HEK293T (cell line): ENCODE results near the gene ITGA1.

ENCODE experiments used
- FOXA1 ChIP-seq: fragments of 450-650 bp; IDR thresholded peaks from 2 replicates; pipeline ENCODE4 v1.6.1; 2016; ENCODE audit warnings: mild to moderate bottlenecking
- FOXK2 ChIP-seq: fragments of 450-650 bp; IDR thresholded peaks from 2 replicates; pipeline ENCODE4 v1.6.1; 2016; ENCODE audit warnings: mild to moderate bottlenecking
- L3MBTL2 ChIP-seq: fragments of 450-650 bp; conservative IDR thresholded peaks from 2 replicates; pipeline ENCODE4 v1.6.1; 2016; ENCODE audit warnings: mild to moderate bottlenecking
- NFRKB ChIP-seq: fragments of 450-650 bp; IDR thresholded peaks from 2 replicates; pipeline ENCODE4 v1.6.1; 2016; ENCODE audit warnings: mild to moderate bottlenecking, moderate library complexity
- SP1 ChIP-seq: fragments of 450-650 bp; IDR thresholded peaks from 2 replicates; pipeline ENCODE4 v1.6.1; 2017

DNA sequence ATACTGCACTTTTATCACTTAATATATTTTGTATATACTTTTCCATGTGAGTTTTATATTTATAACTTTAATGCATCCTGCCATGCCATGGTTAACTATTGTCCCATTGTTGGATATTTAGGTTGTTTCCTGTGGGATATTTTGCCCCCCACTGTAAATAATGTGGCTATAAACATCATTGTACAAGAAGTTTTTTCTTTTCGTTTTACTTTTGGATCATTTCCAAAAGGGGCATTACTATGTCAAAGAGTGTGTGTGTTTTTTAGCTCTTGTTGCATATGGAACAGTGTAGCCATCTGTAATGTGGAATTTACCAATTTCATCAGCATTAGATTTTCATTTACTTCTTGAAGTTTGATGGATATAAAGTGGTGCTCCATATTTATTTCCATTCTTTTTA, 214.8 kb downstream of the ITGA1 start:
- TF ChIP-seq SP1 = no peak
- TF ChIP-seq L3MBTL2 = no peak
- no peak for TF ChIP-seq FOXK2
- no peak for TF ChIP-seq NFRKB
- no peak for TF ChIP-seq FOXA1
